Ishikawa (cell line): Measurements from ENCODE around the gene CACNB3.

Experiments
- CEBPB ChIP-seq: IDR thresholded peaks from 2 replicates; pipeline ENCODE4 v1.6.1; 2012
- CREB1 ChIP-seq: IDR thresholded peaks from 2 replicates; pipeline ENCODE4 v1.6.1; 2012; ENCODE audit warnings: low read depth
- EGR1 ChIP-seq: IDR thresholded peaks from 2 replicates; pipeline ENCODE4 v1.6.1; 2012
- EP300 ChIP-seq: IDR thresholded peaks from 2 replicates; pipeline ENCODE4 v1.6.1; 2012; ENCODE audit warnings: borderline replicate concordance
- FOXM1 ChIP-seq: IDR thresholded peaks from 2 replicates; pipeline ENCODE4 v1.6.1; 2012; ENCODE audit warnings: low read depth, borderline replicate concordance
- MAX ChIP-seq: IDR thresholded peaks from 2 replicates; pipeline ENCODE4 v1.6.1; 2012
- NFIC ChIP-seq: IDR thresholded peaks from 2 replicates; pipeline ENCODE4 v1.6.1; 2012
- RAD21 ChIP-seq: IDR thresholded peaks from 2 replicates; pipeline ENCODE4 v1.6.1; 2012; ENCODE audit warnings: low read depth
- REST ChIP-seq: IDR thresholded peaks from 2 replicates; pipeline ENCODE4 v1.6.1; 2012; ENCODE audit warnings: low read depth, mild to moderate bottlenecking
- TAF1 ChIP-seq: IDR thresholded peaks from 2 replicates; pipeline ENCODE4 v1.6.1; 2012; ENCODE audit warnings: low read depth, mild to moderate bottlenecking
- TEAD4 ChIP-seq: IDR thresholded peaks from 2 replicates; pipeline ENCODE4 v1.6.1; 2012
- YY1 ChIP-seq: IDR thresholded peaks from 2 replicates; pipeline ENCODE4 v1.6.1; 2012; ENCODE audit warnings: low read depth
- ZBTB7A ChIP-seq: IDR thresholded peaks from 2 replicates; pipeline ENCODE4 v1.6.1; 2012; ENCODE audit warnings: low read depth

GRCh38 chr12:48786591-48787544 lies 31.4 kb upstream of the CACNB3 start:
- no peak for TF ChIP-seq TEAD4
- no peak for TF ChIP-seq TAF1
- TF ChIP-seq NFIC: no peak
- no peak for TF ChIP-seq MAX
- no peak for TF ChIP-seq RAD21
- TF ChIP-seq CEBPB: no peak
- no peak for TF ChIP-seq EGR1
- no peak for TF ChIP-seq EP300
- no peak for TF ChIP-seq REST
- no peak for TF ChIP-seq CREB1
- no peak for TF ChIP-seq YY1
- TF ChIP-seq ZBTB7A: no peak
- no peak for TF ChIP-seq FOXM1
